ENCODE data around the gene AKIRIN1. TPM values are rescaled to one million over a fixed set of nuclear protein-coding genes. Genes with fewer than 3 reads are reported as not detected.

The AKIRIN1 gene
- total RNA-seq, 1 experiment from 2014 or later = 60.0 TPM

- Histone ChIP-seq H3K4me1 (ENCODE audit: control insufficient read depth in 1 of 2, insufficient read depth in 2 of 2, low read length in 2 of 2) (no peaks in the 10 kb centered on the region), H3K9me3 (ENCODE audit: control insufficient read depth in 1 of 2, insufficient read depth in 1 of 2, low read depth in 1 of 2, low read length in 2 of 2) (no peaks in the 10 kb centered on the region), H4K20me1 (ENCODE audit: insufficient read depth) (no peaks in the 10 kb centered on the region), H2AFZ (ENCODE audit: low read depth, low read length, poor library complexity, severe bottlenecking) (no peak within 1 kb of the TSS), H3K9ac (ENCODE audit: low read length) (no peak within 1 kb of the TSS), H3K9me2 (ENCODE audit: insufficient read depth) (no peaks in the 10 kb centered on the region), H3K4me2 (ENCODE audit: low read length) (no peak within 1 kb of the TSS), H3K4me3 (replicated peaks in 1 of 2; ENCODE audit: low read depth in 1 of 2, low read length in 2 of 2) (no peak within 1 kb of the TSS), H3K36me3 (ENCODE audit: control insufficient read depth in 1 of 2, insufficient read depth in 2 of 2, low read length in 2 of 2) (no peaks in the 10 kb centered on the region), H3K79me2 (ENCODE audit: insufficient read depth, low read length) (no peaks in the 10 kb centered on the region), H3K27ac (ENCODE audit: low read depth, low read length) (no peak within 1 kb of the TSS), H3K27me3 (ENCODE audit: insufficient read depth, low read length) (no peaks in the 10 kb centered on the region)
- DNase-seq (ENCODE audit: low read depth, low spot score) = no peak
- ATAC-seq = no peak
- intact Hi-C loops (cut with micrococcal nuclease) = no loop called here
- TF ChIP-seq SRF (IDR thresholded peaks at IDR 0.05; ENCODE audit: low read depth) = no peak
- no peak for TF ChIP-seq FOSL1 (IDR thresholded peaks at IDR 0.05; ENCODE audit: low read depth)
- no peak for TF ChIP-seq ATF3 (IDR thresholded peaks at IDR 0.05)
- TF ChIP-seq ZFX (IDR thresholded peaks at IDR 0.05) = no peak
- no peak for TF ChIP-seq ZBTB33 (IDR thresholded peaks at IDR 0.05; ENCODE audit: extremely low read depth, insufficient replicate concordance, low read length)
- no peak for TF ChIP-seq YY1 (IDR thresholded peaks at IDR 0.05; ENCODE audit: extremely low read depth, insufficient replicate concordance, low read depth, low read length)
- TF ChIP-seq RAD21 (IDR thresholded peaks at IDR 0.05; ENCODE audit: low read depth) = no peak
- TF ChIP-seq JUND (IDR thresholded peaks at IDR 0.05) = no peak
- no peak for TF ChIP-seq SIN3A (IDR thresholded peaks at IDR 0.05; ENCODE audit: low read depth)
- TF ChIP-seq REST (IDR thresholded peaks at IDR 0.05; ENCODE audit: low read depth) = no peak
- no peak for TF ChIP-seq ELF1 (IDR thresholded peaks at IDR 0.05; ENCODE audit: borderline replicate concordance, low read depth)
- no peak for TF ChIP-seq TCF7L2 (IDR thresholded peaks at IDR 0.05; ENCODE audit: borderline replicate concordance, extremely low read depth, insufficient read depth, insufficient read length)
- BruUV-seq (replicated peaks) = no TSS peak
- CTCF ChIA-PET = no interaction called here
- RAD21 ChIA-PET (ENCODE audit: low non-redundant PET in 1 of 2, low total read pairs in 2 of 2, uncharacterized antibody in 2 of 2, unreplicated experiment in 2 of 2) = no interaction called here
- POLR2A ChIA-PET = no interaction called here
Observed at GRCh38 chr1:38941527-38942019, 49.5 kb upstream of the AKIRIN1 start, which contains the start of gene RHBDL2. RHBDL2 (minus strand) TSS chr1:38941830; CDS start chr1:38919212, 22,618 bp downstream.
